NT2/D1 (cell line): ENCODE measurements around the gene FRMD3.

Experiments
- DNase-seq: peaks from one replicate; pipeline ENCODE4 v3.0.0-alpha.2; 2011; ENCODE audit warnings: low read depth, low spot score
- H3K27me3 ChIP-seq: 2 replicates; pipeline ENCODE4 v1.6.0; 2011; ENCODE audit warnings: mild to moderate bottlenecking; ENCODE audit not compliant: insufficient read length, insufficient read depth
- H3K36me3 ChIP-seq: 2 replicates; pipeline ENCODE4 v1.6.1; 2011; ENCODE audit warnings: mild to moderate bottlenecking, low read length, mixed read lengths; ENCODE audit not compliant: insufficient read depth, insufficient read length
- H3K4me1 ChIP-seq: 2 replicates; pipeline ENCODE4 v1.5.1; 2011; ENCODE audit not compliant: insufficient read depth, insufficient read length
- H3K4me3 ChIP-seq: 2 replicates; pipeline ENCODE4 v1.5.1; 2011; ENCODE audit warnings: low read depth; ENCODE audit not compliant: insufficient read length
- H3K9ac ChIP-seq: 2 replicates; pipeline ENCODE4 v1.6.0; 2011; ENCODE audit warnings: low read depth; ENCODE audit not compliant: insufficient read length
- H3K9me3 ChIP-seq: 2 replicates; pipeline ENCODE4 v1.5.1; 2011; ENCODE audit warnings: mild to moderate bottlenecking, low read length; ENCODE audit not compliant: insufficient read depth
- SUZ12 ChIP-seq: IDR thresholded peaks from 2 replicates; pipeline ENCODE4 v1.6.1; 2011; ENCODE audit not compliant: insufficient read length, insufficient read depth; ENCODE audit errors: extremely low read depth
- YY1 ChIP-seq: IDR thresholded peaks from 2 replicates; pipeline ENCODE4 v1.6.1; 2011; ENCODE audit not compliant: insufficient read length, insufficient read depth
- ZNF274 ChIP-seq: IDR thresholded peaks from 2 replicates; pipeline ENCODE4 v1.6.1; 2011; ENCODE audit warnings: mild to moderate bottlenecking, low read depth, low read length

FRMD3 gene

DNA sequence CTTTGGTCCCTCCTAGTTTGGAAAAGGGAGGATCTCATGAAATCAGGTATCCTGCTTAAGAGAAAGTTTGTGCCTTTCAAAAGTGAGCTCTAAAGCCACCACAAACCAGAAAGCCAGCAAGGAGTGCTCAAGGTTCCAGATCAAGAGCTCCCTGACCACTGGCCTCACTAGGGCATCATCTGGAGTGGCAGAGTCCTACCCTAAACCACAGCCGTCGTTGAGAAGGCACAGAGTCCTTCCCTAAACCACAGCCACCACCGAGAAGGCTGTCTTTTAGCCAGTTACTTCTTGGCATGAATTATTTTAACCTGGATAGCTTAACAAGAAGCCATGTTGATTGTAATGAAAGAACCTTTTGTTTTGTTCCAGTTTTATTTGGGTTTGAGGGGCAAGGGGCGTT, 102.9 kb downstream of the FRMD3 start:
- Histone ChIP-seq H3K27me3 (no peaks in the 10 kb centered on the region), H3K9ac (no peak overlapping the region), H3K9me3 (peaks cover 11% of the 10 kb centered on the region; the same call in 1 of the 2 replicates), H3K4me3 (no peak overlapping the region), H3K4me1 (no peaks in the 10 kb centered on the region), H3K36me3 (no peaks in the 10 kb centered on the region)
- no peak for DNase-seq
- TF ChIP-seq YY1 (no peak), SUZ12 (no peak), ZNF274 (no peak)

- no peaks in the 10 kb centered on the region for H3K27me3 ChIP-seq
- no peak overlapping the region for H3K9ac ChIP-seq
- H3K4me1 ChIP-seq = no peaks in the 10 kb centered on the region
- H3K4me3 ChIP-seq = no peak overlapping the region
- TF ChIP-seq ZNF274 (no peak), SUZ12 (no peak), YY1 (no peak)
- peaks cover 11% of the 10 kb centered on the region; the same call in 1 of the 2 replicates for H3K9me3 ChIP-seq
- H3K36me3 ChIP-seq = no peaks in the 10 kb centered on the region
- DNase-seq = no peak
Observed at GRCh38 chr9:83434254-83434653, 103.9 kb downstream of the FRMD3 start.

DNA sequence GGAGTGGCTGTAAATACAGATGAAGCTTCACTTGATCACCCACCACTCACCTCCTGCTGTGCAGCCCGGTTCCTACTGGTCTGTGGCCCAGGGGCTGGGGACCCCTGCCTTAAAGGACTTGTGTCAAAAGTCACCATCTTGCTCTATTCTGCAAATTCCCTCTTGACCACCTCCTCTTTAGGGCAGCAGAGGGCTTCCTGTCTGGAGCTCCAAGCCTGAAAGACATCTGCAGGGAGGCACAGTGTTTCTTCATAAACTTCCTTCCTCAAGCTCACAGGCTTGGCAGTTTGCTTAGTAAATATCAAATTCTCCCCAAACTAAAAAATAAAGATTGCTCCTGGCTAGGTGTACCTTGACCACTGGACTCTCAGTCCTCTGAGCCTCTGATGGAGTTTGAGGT, 104.4 kb downstream of the FRMD3 start:
- Histone ChIP-seq H3K4me3 (no peak overlapping the region), H3K36me3 (no peaks in the 10 kb centered on the region), H3K9ac (no peak overlapping the region), H3K9me3 (peaks cover 11% of the 10 kb centered on the region; the same call in 1 of the 2 replicates), H3K4me1 (no peaks in the 10 kb centered on the region), H3K27me3 (no peaks in the 10 kb centered on the region)
- no peak for DNase-seq
- TF ChIP-seq SUZ12 (no peak), YY1 (no peak), ZNF274 (no peak)

- H3K27me3 ChIP-seq = no peaks in the 10 kb centered on the region
- peaks cover 11% of the 10 kb centered on the region; the same call in 1 of the 2 replicates for H3K9me3 ChIP-seq
- H3K4me3 ChIP-seq = no peak overlapping the region
- DNase-seq = no peak
- no peak overlapping the region for H3K9ac ChIP-seq
- H3K4me1 ChIP-seq = no peaks in the 10 kb centered on the region
- TF ChIP-seq YY1 (no peak), ZNF274 (no peak), SUZ12 (no peak)
- no peaks in the 10 kb centered on the region for H3K36me3 ChIP-seq
Observed at GRCh38 chr9:83432877-83433550, 105.2 kb downstream of the FRMD3 start.

DNA sequence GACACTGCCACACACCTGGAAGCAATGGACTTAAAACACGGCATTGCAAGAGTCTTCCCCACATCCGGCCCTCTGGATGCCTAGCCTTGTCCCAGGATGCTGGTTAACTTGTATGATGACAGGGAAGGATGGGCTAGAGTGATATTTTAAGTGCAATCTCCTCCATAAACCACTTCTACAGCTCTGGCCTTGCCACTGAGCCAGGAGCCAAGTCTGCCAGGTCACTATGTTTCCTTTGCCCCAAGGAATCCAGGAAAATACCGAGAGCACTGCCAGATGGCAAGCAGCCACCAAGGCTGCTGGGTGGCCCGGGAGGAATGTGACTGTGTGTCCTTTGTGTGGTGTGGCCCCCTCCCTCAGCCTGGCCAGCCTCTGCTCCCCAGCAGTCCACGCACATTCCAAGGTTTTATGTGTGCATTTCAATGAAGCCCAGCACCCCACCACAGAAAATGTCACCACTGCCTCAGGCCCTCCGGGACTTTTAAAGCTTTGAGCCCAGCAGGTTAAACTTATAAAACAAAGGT, 106.0 kb downstream of the FRMD3 start:
- Histone ChIP-seq H3K4me3 (no peak overlapping the region), H3K9me3 (peaks cover 11% of the 10 kb centered on the region; the same call in 1 of the 2 replicates), H3K9ac (no peak overlapping the region), H3K4me1 (no peaks in the 10 kb centered on the region), H3K36me3 (no peaks in the 10 kb centered on the region), H3K27me3 (no peaks in the 10 kb centered on the region)
- TF ChIP-seq YY1 = no peak
- no peak for TF ChIP-seq SUZ12
- TF ChIP-seq ZNF274 = no peak
- DNase-seq = peak; percentile 61

GRCh38 chr9:83431101-83432060, 106.8 kb downstream of the FRMD3 start:
- no peak for DNase-seq
- no peak overlapping the region for H3K4me3 ChIP-seq
- TF ChIP-seq SUZ12 (no peak), ZNF274 (no peak), YY1 (no peak)

GRCh38 chr9:83430681-83431080, 107.5 kb downstream of the FRMD3 start:
- DNase-seq = no peak
- no peak for TF ChIP-seq YY1
- no peak for TF ChIP-seq ZNF274
- TF ChIP-seq SUZ12 = no peak

More at GRCh38 chr9:83431101-83432060, 106.8 kb downstream of the FRMD3 start:
- no peaks in the 10 kb centered on the region for H3K27me3 ChIP-seq
- no peaks in the 10 kb centered on the region for H3K4me1 ChIP-seq
- H3K9me3 ChIP-seq = peaks cover 11% of the 10 kb centered on the region; the same call in 1 of the 2 replicates
- H3K36me3 ChIP-seq = no peaks in the 10 kb centered on the region
- no peak overlapping the region for H3K9ac ChIP-seq

More at GRCh38 chr9:83430681-83431080, 107.5 kb downstream of the FRMD3 start:
- Histone ChIP-seq H3K9me3 (peaks cover 11% of the 10 kb centered on the region; the same call in 1 of the 2 replicates), H3K9ac (no peak overlapping the region), H3K27me3 (no peaks in the 10 kb centered on the region), H3K4me3 (no peak overlapping the region), H3K36me3 (no peaks in the 10 kb centered on the region), H3K4me1 (no peaks in the 10 kb centered on the region)
